ENCODE data around the gene DNASE1L2.

DNA sequence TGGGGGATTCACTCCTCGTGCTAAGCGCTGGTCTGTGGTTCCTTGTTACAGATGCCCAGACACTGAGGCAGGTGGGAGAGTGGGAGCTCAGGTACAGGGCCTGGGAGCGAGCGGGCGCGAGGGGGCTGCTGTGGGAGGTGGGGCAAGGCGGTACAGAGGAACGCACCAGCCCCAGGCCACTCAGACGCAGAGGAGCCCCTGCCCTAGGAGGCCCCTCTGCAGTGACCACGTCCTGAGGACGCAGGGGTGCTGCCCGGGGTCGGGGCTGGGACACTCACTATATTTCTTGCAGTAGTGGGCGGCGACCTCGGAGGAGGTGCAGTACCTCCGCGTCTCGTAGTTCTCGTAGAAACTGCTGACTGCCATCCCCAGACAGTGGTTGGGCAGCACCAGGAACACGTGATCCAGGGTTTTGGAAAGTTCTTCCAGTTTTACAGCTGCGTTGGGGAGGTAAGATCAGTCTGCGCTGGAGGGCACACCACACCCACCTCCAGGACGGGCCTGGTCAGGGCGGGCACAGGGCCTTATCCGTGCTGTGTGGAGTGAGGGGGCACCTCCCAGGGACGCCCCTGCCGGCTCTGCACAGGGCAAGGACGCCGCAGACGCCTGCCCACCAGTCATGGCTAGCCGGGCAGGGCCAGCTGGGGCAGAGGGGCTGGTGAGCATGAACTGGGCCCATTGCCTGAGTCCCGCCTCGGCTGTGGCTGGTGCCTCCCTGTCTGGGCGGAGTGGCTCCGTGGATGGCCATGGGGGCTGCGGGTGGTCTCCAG is 47.9 kb downstream of the DNASE1L2 start:
- TF ChIP-seq POLR2A (IDR thresholded peaks at IDR 0.05; ENCODE audit: low read depth, low read length) (no peak), POLR2AphosphoS5 (IDR thresholded peaks at IDR 0.05; ENCODE audit: low read depth, low read length) (no peak)
